Right kidney (tissue), 1 donor: ENCODE results near the gene PDE11A.
"Not testable (repeated sequence)": the region's sequence is repeated elsewhere in the genome, so short reads cannot be mapped to it uniquely, and the experiment has no call there.

Experiments used
- DNase-seq: peaks from one replicate; pipeline ENCODE4 v3.0.0-alpha.2; 2016

PDE11A gene

DNA sequence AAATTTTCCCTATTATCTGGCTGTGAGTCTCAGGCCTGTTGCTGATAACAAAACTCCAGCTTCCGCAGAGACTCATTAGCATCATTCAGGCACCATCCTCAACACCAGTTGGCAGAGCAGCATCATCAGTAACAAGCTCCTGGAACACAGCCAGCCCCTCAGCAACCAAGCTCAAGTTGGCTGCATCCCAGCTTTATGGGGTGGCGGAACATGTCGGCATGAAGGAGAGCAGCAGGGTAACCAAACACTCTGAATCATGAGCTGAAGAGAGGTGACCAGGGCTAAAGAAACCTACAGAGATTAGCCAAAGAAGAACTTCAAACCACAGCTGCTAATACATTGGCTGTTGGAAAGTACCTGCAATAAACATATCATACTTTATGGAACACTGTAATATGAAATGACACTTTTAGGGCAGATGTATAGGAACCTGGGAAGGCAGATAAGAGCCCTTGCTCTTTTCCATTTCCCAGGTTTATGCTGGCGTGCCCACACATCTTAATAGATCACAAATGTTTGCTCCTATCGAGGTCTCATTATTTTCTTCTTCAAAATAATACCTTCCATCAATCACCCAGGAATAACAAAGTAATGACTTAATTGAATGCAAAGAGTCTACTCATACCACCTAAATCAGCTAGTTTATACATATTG lies 63.8 kb downstream of the PDE11A start:
- DNase-seq, result no peak

DNA sequence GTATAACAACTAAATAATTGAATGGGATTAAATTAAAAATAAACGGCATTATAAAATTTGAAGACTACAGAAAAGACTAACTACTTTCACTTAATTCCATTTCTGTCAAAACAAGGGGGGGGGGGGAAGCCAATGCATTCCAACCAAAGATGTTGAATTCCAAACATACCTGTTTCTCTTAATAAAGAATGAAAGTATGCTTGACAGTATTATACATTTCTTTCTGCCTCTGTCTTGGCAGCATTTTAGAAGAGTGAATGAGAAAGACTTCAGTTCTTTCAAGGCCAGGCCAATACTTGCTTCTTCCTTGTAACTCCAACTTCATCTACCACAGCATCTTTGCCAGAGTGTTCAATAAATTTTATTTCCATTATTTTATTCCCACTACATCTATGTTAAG lies 65.9 kb downstream of the PDE11A start:
- DNase-seq, result no peak

DNA sequence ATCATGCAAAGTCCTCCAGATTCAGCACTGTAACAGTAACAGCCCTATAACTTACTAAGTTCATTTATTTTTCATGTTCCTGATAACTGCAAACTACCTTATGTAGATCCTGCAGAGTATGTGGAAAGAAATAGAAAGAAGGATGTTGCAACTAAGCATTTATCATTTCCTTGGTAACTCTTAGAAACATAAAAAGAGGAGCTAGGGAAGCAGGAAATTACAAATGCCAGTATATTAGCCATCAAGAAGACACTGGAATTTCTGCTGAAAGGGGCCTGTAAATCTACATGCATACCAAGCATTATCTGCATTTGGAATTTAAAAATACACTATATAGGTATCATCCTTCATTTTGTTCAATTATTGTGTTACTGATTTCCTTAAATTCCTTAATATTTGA lies 66.8 kb downstream of the PDE11A start:
- DNase-seq, result no peak

DNA sequence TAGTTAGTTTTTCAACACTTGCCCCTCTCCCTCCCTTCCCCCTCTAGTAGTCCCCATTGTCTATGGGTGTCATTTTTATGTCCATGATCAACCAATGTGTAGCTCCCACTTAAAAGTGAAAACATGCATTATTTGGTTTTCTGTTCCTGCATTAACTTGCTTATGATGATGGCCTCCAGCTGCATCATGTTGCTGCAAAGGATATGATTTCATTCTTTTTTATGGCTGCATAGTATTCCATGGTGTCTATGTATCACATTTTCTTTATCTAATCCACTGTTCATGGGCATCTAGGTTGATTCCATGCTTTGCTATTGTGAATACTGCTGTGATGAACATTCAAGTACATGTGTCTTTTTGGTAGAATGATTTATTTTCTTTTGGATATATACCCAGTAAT lies 70.5 kb downstream of the PDE11A start:
- DNase-seq, result no peak

DNA sequence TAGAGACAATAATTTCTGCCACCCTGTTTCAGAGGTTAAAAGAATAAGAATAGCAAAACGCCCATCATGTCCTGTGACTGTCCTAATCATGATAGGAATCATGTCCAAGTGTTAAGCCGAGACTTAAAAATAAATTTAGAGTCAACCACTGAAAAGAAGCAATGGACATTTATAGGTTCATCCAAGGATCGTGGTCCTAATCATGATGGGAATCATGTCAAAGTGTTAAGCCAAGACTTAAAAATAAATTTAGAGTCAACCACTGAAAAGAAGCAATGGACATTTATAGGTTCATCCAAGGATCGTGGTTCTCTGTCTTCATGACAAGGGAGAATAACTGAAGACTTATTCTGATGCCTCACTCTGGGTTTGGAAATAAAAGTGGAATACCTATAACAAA lies 73.6 kb downstream of the PDE11A start:
- no peak for DNase-seq

DNA sequence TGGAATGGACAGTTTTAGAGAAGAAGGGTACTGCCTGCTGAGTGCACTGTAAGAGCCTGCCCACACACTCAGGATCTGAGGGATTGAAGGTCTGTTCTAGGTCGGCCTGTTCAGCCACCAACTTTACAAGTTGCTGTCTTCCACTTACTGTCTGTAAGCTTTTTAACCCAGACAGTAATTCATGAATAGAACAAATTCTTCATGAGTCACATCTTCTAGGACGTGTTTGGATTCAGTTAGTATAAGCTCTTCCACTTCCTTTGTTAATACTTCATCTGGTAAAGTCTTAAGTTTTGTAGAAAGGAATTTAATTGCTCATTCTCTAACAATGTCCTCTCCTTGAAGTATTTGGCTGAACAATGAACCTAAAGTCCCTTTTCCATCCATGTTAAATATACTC lies 74.6 kb downstream of the PDE11A start:
- DNase-seq, result no peak

DNA sequence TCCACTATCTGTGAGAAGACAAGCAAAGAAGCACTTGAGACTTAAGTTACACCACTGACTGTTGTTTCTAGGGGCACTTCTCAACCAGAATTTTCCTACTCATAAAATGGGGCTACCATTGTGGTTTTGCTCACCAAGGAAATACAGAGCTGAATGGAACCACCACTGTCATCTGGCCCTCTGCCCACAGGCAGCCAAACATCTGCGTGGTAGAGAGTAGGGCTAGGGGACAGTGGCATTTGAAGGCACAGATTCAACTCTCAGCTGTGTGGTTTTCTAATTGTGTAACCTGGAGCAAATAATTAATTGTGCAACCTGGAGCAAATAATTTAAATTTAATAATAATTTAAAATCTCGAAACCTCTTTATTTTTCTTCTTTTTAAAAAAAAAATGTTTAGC lies 79.6 kb downstream of the PDE11A start:
- DNase-seq, result no peak

DNA sequence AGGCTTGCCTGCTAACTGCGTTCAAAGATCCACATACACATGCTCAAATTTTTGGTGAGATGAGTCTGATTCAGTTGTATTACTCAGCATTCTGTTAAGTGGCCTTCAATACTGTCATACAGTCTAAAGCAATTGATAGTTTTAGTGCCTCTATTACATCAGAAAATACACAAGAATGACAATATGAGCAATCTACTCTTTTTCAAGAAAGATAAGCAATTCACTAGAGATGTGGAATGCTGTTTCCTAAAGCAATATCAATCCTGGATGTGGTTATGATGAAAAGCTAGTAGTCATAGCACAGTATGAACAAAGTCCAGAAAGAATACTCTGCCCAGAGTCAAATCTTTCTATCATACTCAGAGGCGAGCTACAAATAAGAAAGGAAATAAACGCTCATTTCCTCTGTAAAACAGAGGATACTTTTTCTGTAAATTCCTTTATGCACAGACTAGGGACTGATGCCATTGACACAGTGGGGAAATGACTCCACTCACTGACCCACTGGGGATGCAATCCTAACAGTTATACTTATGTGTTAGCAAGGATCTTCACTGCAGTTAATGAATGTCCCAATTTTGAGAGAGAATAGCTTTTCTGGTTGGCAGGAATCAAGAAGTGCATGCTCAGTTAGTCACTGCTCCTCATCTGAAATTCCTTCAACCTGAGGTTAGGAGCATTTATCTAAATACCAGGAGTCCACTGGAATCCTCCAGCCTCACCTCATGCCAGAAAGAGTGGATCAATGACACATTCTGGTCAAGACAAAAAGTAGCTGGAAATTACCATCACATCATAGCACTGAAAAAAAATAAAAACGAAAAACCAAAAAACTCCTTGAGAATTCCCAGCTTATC lies 83.3 kb downstream of the PDE11A start:
- no peak for DNase-seq

DNA sequence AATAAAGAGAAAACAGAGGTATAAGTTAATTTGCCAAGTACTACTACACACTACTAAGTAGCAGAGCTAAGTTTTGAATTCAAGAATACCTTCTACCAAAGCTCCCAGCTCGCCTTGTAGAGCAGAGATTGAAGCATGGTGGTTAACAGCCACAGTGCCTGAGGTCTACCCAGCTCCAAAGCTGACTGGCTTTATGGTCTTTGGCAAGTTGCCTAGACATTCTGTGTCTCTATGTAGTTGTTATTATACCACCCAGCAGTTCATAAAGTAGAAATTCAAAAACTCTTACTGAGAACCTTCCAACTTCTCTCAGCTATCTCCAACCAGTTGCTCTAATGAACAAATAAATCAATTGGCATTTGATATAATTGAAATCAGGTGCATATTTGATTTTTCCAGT lies 87.8 kb downstream of the PDE11A start:
- DNase-seq, result no peak

DNA sequence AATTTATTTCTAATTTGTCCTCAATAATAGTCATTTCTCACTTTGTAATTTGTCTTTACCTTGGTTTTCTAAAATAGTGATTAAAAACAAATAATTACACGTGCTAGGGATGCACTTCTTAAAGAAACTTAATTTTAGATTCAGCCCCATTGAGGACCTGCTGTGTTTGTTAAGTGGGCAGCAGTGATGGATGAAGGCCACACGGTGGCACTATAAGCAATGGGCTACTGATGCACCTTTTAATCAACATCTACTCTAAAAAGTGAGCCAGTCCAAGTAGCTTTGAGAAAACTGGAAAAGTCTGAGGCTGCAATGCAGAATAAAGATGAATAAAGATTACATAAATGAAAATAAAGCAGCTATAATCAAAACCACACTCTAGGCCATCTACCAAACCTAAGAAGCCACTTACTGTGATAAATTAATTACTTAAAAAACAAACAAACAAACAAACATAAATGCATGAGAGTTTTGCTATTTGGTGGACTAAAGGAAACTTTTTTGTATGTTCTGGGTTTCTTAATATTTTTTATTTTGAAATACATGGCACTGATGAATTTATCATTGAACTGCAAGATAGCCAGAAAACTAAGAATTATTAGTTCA lies 89.3 kb downstream of the PDE11A start:
- DNase-seq, result no peak

DNA sequence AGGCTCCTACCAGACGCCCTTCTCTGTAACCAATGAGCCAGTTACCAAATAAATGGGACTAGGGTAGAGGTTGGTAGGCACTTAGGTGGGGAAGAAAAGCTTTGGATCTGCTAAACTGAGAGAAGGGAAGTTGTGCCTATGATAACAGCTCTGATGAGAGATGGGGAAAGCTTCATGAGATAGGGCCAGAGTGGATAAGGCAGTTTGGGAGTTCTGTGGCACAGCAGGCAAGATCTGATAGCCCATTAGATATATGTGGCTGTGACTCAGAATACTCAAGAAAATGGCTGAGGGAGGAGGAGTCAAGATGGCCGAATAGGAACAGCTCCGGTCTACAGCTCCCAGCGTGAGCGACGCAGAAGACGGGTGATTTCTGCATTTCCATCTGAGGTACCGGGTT lies 99.8 kb downstream of the PDE11A start:
- DNase-seq, result no peak

DNA sequence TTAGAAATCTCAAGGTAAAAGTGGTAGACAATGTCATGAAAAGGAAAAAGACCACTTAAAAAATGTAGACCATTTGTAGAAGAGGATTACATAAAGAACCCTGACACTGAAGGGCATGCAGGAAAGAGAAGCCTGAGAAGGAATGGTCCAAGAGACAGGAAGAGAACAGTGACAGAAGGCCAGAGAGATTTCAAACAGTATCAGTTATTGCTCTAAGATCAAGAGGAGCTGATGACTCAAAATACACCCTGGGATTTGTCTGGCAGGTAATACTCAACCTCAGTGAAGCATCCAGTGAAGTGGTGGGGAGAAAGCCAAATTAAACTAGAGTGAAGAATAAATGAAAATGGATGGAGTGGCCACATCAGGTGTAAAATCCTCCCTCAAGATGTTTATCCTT lies 100.5 kb downstream of the PDE11A start:
- no peak for DNase-seq

DNA sequence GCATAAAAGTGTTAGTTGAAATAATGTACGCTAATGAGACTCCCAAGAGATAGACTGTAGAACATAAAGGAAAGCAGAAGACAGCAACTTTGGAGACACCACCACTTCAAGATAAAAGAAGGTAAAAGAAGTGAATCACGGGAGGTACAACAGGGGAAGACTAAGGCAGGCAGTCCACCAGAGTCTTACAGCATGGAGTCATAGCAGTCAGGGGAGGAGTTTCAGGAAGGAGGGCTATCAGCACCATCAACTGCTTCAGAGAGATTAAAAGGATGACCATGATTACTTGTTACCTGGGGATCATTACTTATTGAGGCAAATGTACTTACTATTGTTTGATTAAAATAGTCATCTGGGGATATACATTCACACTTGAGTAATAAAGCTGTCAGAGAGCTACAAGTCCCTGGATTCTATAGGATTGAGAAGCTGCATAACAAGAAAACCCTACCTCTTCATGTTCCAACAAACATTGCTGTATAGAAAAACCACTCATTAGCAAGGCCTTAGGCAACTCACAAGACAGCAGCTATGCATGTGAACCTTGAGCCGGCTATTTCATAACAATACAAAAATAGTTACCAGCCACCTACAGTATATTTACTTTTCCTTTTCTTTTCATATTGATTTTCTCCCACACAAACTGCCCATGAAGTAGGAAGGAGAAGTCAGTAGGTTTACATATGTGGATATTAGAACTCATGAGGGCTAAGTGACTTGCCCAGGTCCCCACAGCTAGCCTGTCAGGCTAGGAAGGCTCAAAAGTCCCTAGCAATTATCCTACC lies 101.7 kb downstream of the PDE11A start:
- DNase-seq, result no peak

DNA sequence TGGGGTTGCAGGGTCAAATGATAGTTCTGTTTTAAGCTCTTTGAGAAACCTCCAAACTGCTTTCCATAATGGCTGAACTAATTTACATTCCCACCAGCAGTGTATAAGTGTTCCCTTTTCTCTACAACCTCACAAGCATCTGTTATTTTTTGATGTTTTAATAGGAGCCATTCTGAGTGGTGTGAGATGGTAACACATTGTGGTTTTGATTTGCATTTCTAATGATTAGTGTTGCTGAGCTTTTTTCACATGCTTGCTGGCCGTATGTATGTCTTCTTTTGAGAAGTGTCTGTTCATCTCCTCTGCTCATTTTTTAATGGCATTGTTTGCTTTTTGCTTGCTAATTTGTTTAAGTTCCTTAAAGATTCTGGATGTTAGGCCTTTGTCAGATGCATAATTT lies 107.7 kb downstream of the PDE11A start:
- no peak for DNase-seq

DNA sequence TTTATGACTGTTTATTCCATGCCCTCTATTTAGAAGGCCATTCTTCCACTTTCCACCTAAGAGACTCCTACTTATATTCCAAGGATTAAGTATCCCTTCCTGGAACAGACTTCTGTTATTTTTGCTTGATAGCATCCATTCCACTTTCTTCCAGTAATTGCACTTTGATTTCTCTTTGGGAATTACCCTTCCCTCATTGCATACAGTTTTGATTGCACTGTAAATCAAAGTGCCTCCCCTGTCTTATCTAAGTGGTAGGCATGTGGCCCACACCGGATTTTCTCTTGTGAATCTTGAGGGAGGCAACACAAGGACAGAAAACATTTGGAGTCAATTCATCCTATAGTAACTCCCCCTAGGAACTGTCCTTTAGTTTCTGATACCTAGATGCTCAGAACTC lies 120.4 kb downstream of the PDE11A start:
- no peak for DNase-seq

DNA sequence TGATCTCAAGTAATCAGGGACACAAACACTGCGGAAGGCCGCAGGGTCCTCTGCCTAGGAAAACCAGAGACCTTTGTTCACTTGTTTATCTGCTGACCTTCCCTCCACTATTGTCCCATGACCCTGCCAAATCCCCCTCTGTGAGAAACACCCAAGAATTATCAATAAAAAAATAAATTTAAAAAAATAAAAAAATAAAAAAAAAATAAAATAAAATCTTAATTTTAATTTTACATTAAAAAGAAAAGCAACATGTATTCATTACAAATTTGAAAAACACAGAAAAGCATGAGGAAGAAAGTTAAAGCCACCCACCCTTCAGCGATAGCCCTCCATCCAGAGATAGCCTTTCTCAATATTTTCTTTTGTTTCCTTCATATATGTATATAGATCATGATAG lies 125.0 kb downstream of the PDE11A start:
- not testable (repeated sequence) for DNase-seq

DNA sequence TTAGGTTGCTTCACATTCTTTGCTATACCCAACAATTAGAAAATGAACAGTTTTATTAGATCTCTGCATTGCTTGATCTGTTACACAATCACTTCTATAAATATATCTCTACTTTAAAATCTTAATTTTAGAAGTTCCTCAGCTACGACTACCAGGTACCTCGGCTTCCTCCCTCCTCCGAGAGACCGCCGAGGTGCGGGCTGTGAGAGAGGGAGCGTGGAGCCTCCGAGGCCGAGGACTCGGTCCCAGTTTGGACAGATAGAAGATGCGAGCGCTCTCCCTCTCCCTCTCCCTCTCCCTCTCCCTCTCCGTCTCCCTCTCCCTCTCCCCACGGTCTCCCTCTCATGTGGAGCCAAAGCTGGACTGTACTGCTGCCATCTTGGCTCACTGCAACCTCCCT lies 128.0 kb downstream of the PDE11A start:
- not testable (repeated sequence) for DNase-seq

DNA sequence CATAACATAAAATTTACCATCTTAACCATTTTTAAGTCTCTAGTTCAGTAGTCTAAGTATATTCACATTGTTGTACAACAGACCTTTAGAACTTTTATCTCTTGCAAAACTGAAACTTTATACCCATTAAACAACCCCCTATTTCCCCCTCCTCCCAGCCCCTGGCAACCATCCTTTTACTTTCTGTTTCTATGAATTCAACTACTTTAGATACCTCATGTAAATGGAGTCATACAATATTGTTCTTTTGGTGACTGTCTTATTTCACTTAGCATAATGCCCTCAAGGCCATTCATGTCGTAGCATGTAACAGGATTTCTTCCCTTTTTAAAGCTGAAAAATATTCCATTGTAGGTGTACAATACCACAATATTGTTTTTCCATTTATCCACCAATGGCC lies 129.8 kb downstream of the PDE11A start:
- DNase-seq, result no peak

DNA sequence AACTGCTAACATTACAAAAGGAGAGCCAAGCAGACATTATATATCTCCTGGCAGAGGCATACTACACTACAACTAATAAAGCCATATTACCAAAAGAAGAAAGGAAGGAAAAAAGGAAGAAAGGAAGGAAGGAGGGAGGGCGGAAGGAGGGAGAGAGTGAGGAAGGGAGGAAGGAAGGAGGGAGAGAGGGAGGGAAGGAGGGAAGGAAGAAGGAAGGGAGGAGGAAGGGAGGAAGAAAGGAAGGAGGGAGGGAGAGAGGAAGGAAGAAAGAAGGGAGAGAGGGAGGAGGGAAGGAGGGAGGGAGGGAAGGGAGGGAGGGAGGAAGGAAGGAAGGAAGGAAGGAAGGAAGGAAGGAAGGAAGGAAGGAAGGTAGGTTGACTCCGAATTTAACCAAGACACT lies 133.4 kb downstream of the PDE11A start:
- no peak for DNase-seq

DNA sequence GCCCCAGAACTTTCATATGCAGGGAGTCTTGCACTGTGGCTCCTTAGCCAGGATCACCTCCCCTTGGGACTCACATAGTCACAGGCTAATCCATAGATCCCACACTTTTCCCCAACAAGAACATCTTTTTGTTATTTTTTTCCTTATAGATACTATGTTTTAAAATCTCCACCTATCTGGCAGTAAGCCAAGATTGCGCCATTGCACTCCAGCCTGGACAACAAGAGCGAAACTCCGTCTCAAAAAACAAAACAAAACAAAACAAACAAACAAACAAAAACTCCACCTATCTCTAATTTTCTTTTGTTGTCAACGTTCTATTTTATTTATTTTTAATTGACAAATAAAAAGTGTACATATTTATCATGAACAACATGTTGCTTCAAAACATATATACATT lies 141.7 kb downstream of the PDE11A start:
- no peak for DNase-seq

DNA sequence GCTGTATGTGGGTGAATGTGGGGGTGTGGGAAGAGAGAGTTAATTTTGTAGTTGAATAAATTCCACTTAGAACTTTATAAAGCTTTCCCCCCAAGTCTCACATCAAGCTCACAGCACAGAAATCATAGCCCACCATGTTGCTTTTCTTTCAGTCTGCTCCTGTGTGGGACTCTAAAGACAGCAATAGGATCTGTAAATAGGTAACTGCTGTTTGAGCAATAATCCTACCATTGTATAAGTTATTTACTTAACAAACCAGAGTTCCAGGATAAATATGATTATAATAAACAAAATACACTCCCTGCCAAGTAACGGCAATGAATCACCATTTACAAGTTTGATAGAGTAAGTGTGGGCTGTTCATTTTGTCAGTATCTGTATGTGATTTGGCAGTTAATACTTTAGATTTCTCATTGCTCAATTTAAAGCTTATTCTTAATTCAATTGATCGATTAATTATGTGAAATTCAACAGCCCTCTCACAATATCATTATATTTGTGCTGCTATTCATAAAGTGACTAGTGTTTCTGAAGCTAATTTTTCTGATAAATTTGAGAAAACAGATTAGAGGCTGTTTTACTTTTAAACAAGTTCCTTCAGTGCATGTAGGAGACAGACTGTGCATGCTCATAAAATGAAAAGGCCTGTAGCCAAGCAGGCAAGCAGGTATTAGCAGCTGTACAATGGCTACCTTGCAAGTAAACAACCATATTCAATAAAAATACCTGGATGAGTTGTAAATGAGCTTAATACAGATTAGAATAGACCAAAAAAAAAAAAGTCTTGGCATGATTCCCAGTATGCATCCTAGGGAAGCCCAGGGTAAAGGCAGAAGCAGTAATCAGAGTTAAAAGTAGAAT lies 142.7 kb downstream of the PDE11A start:
- no peak for DNase-seq

DNA sequence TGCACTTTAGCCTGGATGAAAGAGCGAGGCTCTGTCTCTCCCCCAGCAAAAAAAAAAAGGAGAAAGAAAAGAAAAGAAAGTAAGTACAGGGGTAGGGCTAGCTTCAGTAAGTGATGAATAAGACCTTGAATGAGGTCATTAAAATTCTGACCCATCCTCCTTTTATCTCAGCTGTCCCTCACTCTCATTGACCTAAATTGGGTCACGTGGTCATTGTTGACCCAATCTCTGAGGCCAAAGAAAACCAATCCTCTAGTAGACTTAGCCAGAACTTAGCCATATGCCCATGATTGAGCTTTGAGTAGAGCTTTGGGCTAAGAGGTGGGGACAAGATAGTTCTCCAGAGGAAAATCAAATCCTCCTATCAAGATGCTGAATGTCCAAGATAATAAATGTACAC lies 149.3 kb downstream of the PDE11A start:
- no peak for DNase-seq
